Keratinocyte (primary cell): Measurements from ENCODE around the gene IFNA4. TPM values are rescaled to one million over a fixed set of nuclear protein-coding genes. Genes with fewer than 3 reads are reported as not detected.

ENCODE experiments used
- DNase-seq: peaks from one replicate; pipeline ENCODE4 v3.0.0-alpha.2; 2011; ENCODE audit warnings: low read depth, missing footprints, low spot score
- FAIRE-seq: peaks from 2 replicates; lab custom pipeline; 2011; peaks lifted over from hg19 to GRCh38; lab: Jason Lieb, UNC
- H2AFZ ChIP-seq: 2 replicates; pipeline ENCODE4 v1.6.0; 2012; ENCODE audit warnings: low read length, control low read depth, inconsistent platforms; ENCODE audit not compliant: control insufficient read depth
- H3K27ac ChIP-seq: 2 replicates; pipeline ENCODE4 v1.5.1; 2011; ENCODE audit warnings: low read length; ENCODE audit not compliant: control insufficient read depth, insufficient read depth
- H3K27me3 ChIP-seq: 3 replicates; pipeline ENCODE4 v1.6.0; 2011; ENCODE audit warnings: low read length; ENCODE audit not compliant: control insufficient read depth, insufficient read depth; ENCODE audit errors: extremely low read depth
- H3K36me3 ChIP-seq, 2 experiments: 2 replicates in 1 of 2; 3 replicates in 1 of 2; pipeline ENCODE4 v1.5.1; 2011; ENCODE audit warnings: low read length in 2 of 2, mild to moderate bottlenecking in 1 of 2; ENCODE audit not compliant: control insufficient read depth in 2 of 2, insufficient read depth in 2 of 2; ENCODE audit errors: extremely low read depth in 1 of 2
- H3K4me1 ChIP-seq: 3 replicates; pipeline ENCODE4 v1.5.1; 2011; ENCODE audit warnings: low read length; ENCODE audit not compliant: control insufficient read depth, insufficient read depth; ENCODE audit errors: extremely low read depth
- H3K4me2 ChIP-seq: 3 replicates; pipeline ENCODE4 v1.6.0; 2011; ENCODE audit warnings: low read depth, low read length; ENCODE audit not compliant: control insufficient read depth, insufficient read depth; ENCODE audit errors: extremely low read depth
- H3K4me3 ChIP-seq, 3 experiments: fragments of 200-600 bp in 1 of 3; sonication (generic) in 1 of 3; 2 replicates in 2 of 3; 3 replicates in 1 of 3; pipeline ENCODE4 v1.5.1; 2011 to 2016; ENCODE audit warnings: low read length in 3 of 3, mild to moderate bottlenecking in 3 of 3, control low read depth in 2 of 3, inconsistent platforms in 1 of 3, low read depth in 1 of 3, mixed read lengths in 1 of 3, mixed run types in 1 of 3, moderate library complexity in 1 of 3; ENCODE audit not compliant: control insufficient read depth in 2 of 3, insufficient read depth in 2 of 3; ENCODE audit errors: extremely low read depth in 1 of 3
- H3K79me2 ChIP-seq: 2 replicates; pipeline ENCODE4 v1.6.0; 2012; ENCODE audit warnings: low read length; ENCODE audit not compliant: control insufficient read depth, insufficient read depth
- H3K9ac ChIP-seq: 3 replicates; pipeline ENCODE4 v1.6.0; 2011; ENCODE audit warnings: low read length; ENCODE audit not compliant: control insufficient read depth, insufficient read depth; ENCODE audit errors: extremely low read depth
- H3K9me1 ChIP-seq: 3 replicates; pipeline ENCODE4 v1.6.0; 2011; ENCODE audit warnings: low read length; ENCODE audit not compliant: control insufficient read depth, insufficient read depth; ENCODE audit errors: extremely low read depth
- H3K9me3 ChIP-seq: 2 replicates; pipeline ENCODE4 v1.5.1; 2012; ENCODE audit warnings: low read depth, low read length; ENCODE audit not compliant: control insufficient read depth
- H4K20me1 ChIP-seq: 3 replicates; pipeline ENCODE4 v1.6.0; 2011; ENCODE audit warnings: low read length; ENCODE audit not compliant: control insufficient read depth, insufficient read depth; ENCODE audit errors: extremely low read depth
- EZH2 ChIP-seq: IDR thresholded peaks from one replicate; pipeline ENCODE4 v1.6.1; 2012; ENCODE audit warnings: inconsistent platforms, mild to moderate bottlenecking, low read length, moderate library complexity
- dilution Hi-C: fragments of 300-500 bp; cut with MboI; formaldehyde crosslinking; loops from one replicate; pipeline ENCODE4 v1.7.0; 2020; ENCODE audit warnings: low sequenced_read_pairs; ENCODE audit not compliant: extremely low pct_ligation_motif_present
- polyA plus RNA-seq, 5 experiments: library from polyadenylated mRNA; depleted of rRNA in 3 of 5; stranded (reverse) in 3 of 5; stranded (forward) in 1 of 5; unstranded in 1 of 5; fragments of >200 nt; gene quantifications; 1 replicate in 1 of 5; 2 replicates in 3 of 5; 3 replicates in 1 of 5; pipeline versions ENCODE4 v1.2.1 to v1.2.3, GENCODE V29; 2011 to 2012; ENCODE audit warnings: missing spikeins in 2 of 5, low read depth in 1 of 5, low replicate concordance in 1 of 5
- small RNA-seq, 3 experiments: library from RNA; depleted of rRNA; stranded (forward); fragments of <200 nt; gene quantifications; one replicate each; pipeline ENCODE3, GENCODE V24; 2012; ENCODE audit warnings: low read depth in 3 of 3, low replicate concordance in 1 of 3; ENCODE audit not compliant: insufficient read length in 3 of 3
- TF ChIP-seq, protein P1 (sequence below), 3 experiments: IDR thresholded peaks in 1 of 3; conservative IDR thresholded peaks in 1 of 3; optimal IDR thresholded peaks in 1 of 3; 2 replicates in 2 of 3; 3 replicates in 1 of 3; pipeline versions ENCODE3 to v1.5.1; 2011; ENCODE audit warnings: low read length in 3 of 3, mild to moderate bottlenecking in 3 of 3, moderate library complexity in 2 of 3, control low read depth in 1 of 3, inconsistent platforms in 1 of 3; ENCODE audit not compliant: insufficient read depth in 2 of 3; ENCODE audit errors: extremely low read depth in 1 of 3

IFNA4 gene
- polyA plus RNA-seq, 1 donor (not counting 4 experiments of a cell fraction or from before 2014, with no cell fraction given): not detected

DNA sequence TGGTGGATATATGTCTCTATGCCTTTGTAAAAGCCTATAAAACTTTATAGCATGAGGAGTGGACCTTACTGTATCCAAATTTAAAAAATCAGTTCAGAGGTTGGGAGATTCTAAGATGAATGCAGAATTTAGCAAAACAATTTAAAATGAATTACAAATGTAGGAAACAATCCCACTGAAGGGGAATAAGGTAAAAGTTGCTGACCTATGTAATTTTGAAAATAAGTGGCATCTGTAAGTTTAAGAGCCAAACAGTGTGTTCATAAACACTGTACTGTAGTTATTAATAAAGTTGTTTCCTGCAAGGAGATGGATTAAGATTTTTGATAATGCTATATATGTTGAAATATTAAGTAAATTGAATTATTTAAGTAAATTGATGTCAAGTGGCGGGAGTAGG, 50.4 kb downstream of the IFNA4 start:
- H3K27ac ChIP-seq: no peak overlapping the region
- no peaks in the 10 kb centered on the region for H4K20me1 ChIP-seq
- DNase-seq: no peak
- dilution Hi-C loops: no loop called here
- H3K4me1 ChIP-seq: no peaks in the 10 kb centered on the region
- no peak overlapping the region for H2AFZ ChIP-seq
- no peak for FAIRE-seq
- no peak overlapping the region for H3K4me2 ChIP-seq
- TF ChIP-seq, protein P1, sequence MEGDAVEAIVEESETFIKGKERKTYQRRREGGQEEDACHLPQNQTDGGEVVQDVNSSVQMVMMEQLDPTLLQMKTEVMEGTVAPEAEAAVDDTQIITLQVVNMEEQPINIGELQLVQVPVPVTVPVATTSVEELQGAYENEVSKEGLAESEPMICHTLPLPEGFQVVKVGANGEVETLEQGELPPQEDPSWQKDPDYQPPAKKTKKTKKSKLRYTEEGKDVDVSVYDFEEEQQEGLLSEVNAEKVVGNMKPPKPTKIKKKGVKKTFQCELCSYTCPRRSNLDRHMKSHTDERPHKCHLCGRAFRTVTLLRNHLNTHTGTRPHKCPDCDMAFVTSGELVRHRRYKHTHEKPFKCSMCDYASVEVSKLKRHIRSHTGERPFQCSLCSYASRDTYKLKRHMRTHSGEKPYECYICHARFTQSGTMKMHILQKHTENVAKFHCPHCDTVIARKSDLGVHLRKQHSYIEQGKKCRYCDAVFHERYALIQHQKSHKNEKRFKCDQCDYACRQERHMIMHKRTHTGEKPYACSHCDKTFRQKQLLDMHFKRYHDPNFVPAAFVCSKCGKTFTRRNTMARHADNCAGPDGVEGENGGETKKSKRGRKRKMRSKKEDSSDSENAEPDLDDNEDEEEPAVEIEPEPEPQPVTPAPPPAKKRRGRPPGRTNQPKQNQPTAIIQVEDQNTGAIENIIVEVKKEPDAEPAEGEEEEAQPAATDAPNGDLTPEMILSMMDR (optimal IDR thresholded peaks at IDR 0.05 in 1 of 3, IDR thresholded peaks at IDR 0.05 in 1 of 3, conservative IDR thresholded peaks at IDR 0.05 in 1 of 3; ENCODE audit: extremely low read depth in 1 of 3, insufficient read depth in 2 of 3, low read length in 3 of 3): no peak
- TF ChIP-seq EZH2: no peak
- H3K36me3 ChIP-seq: no peaks in the 10 kb centered on the region
- H3K4me3 ChIP-seq: no peak overlapping the region
- H3K9ac ChIP-seq: no peak overlapping the region
- no peaks in the 10 kb centered on the region for H3K9me1 ChIP-seq
- no peaks in the 10 kb centered on the region for H3K79me2 ChIP-seq
- H3K27me3 ChIP-seq: peaks cover 6% of the 10 kb centered on the region
- H3K9me3 ChIP-seq: no peaks in the 10 kb centered on the region

Small RNAs within 50 kb of the gene (small RNA-seq; reads per million reads assigned to genes)
- 0 reads per million in 3 experiments for gene RF00019

Other genes starting within 250 kb of the IFNA4 start
- 7.3 to 10.4 TPM (median 9.4 TPM) in 3 replicates for gene HACD4, start 155.9 kb downstream of the IFNA4 start, polyA plus RNA-seq
- 0.07 TPM in 1 of 3 replicates, not detected in the others for gene IFNB1, start 109.6 kb downstream of the IFNA4 start, polyA plus RNA-seq
- not detected in 3 replicates for gene IFNW1, start 45.8 kb downstream of the IFNA4 start, polyA plus RNA-seq
- gene IFNA21, start 20.9 kb downstream of the IFNA4 start, polyA plus RNA-seq: not detected in 3 replicates
- not detected in 3 replicates for gene IFNA7, start 14.6 kb upstream of the IFNA4 start, polyA plus RNA-seq
- gene IFNA10, start 19.6 kb upstream of the IFNA4 start, polyA plus RNA-seq: not detected in 3 replicates
- not detected in 3 replicates for gene IFNA16, start 29.7 kb upstream of the IFNA4 start, polyA plus RNA-seq
- not detected in 3 replicates for gene IFNA17, start 40.6 kb upstream of the IFNA4 start, polyA plus RNA-seq
- not detected in 3 replicates for gene IFNA14, start 52.4 kb upstream of the IFNA4 start, polyA plus RNA-seq
- not detected in 3 replicates for gene IFNA5, start 117.7 kb upstream of the IFNA4 start, polyA plus RNA-seq
- gene KLHL9, start 147.8 kb upstream of the IFNA4 start, polyA plus RNA-seq: 13.5 to 18.7 TPM (median 16.8 TPM) in 3 replicates
- not detected in 3 replicates for gene IFNA6, start 163.3 kb upstream of the IFNA4 start, polyA plus RNA-seq
- gene IFNA13, start 180.5 kb upstream of the IFNA4 start, polyA plus RNA-seq: not detected in 3 replicates
- not detected in 3 replicates for gene IFNA2, start 197.8 kb upstream of the IFNA4 start, polyA plus RNA-seq
- gene IFNA8, start 221.5 kb upstream of the IFNA4 start, polyA plus RNA-seq: not detected in 3 replicates